Thymus (tissue), 11 donors: ENCODE measurements around the gene RPL38. TPM values are rescaled to one million over a fixed set of nuclear protein-coding genes. Genes with fewer than 3 reads are reported as not detected.
A peak's percentile ranks its signal among the peaks of the same experiment; 100 is the strongest.

Experiments
- DNase-seq, 9 donors: peaks; one replicate each; pipeline ENCODE4 v3.0.0-alpha.2; 2013; ENCODE audit warnings: low spot score in 9 of 9, low read depth in 6 of 9, missing footprints in 1 of 9
- H3K27ac ChIP-seq, 2 donors: one replicate each; pipeline ENCODE4 v1.5.1; 2013; ENCODE audit warnings: control low read depth in 1 of 2, low read depth in 1 of 2, low read length in 1 of 2, mild to moderate bottlenecking in 1 of 2, moderate library complexity in 1 of 2
- H3K27me3 ChIP-seq, 2 donors: one replicate each; pipeline ENCODE4 v1.5.1; 2013; ENCODE audit warnings: low read length in 1 of 2; ENCODE audit not compliant: control insufficient read depth in 2 of 2, insufficient read depth in 1 of 2
- H3K36me3 ChIP-seq, 2 donors: one replicate each; pipeline ENCODE4 v1.5.1; 2013; ENCODE audit warnings: low read length in 1 of 2, mild to moderate bottlenecking in 1 of 2, moderate library complexity in 1 of 2; ENCODE audit not compliant: control insufficient read depth in 2 of 2, insufficient read depth in 2 of 2
- H3K4me1 ChIP-seq, 2 donors: one replicate each; pipeline ENCODE4 v1.5.1; 2013; ENCODE audit warnings: low read length in 2 of 2; ENCODE audit not compliant: control insufficient read depth in 2 of 2, insufficient read depth in 2 of 2
- H3K4me3 ChIP-seq, 2 donors: one replicate each; pipeline ENCODE4 v1.5.1; 2013; ENCODE audit warnings: low read length in 2 of 2, control low read depth in 1 of 2, mild to moderate bottlenecking in 1 of 2
- H3K9me3 ChIP-seq, 2 donors: one replicate each; pipeline ENCODE4 v1.5.1; 2013; ENCODE audit warnings: low read length in 1 of 2, mild to moderate bottlenecking in 1 of 2; ENCODE audit not compliant: control insufficient read depth in 2 of 2, insufficient read depth in 1 of 2
- WGBS: extraction: QIAGEN DNeasy Blood & Tissue Kit; methylation state at CpG from one replicate; pipeline ENCODE4 v1.1.7; 2013; 5-methylcytosine and 5-hydroxymethylcytosine counted together
- polyA plus RNA-seq: library from polyadenylated mRNA; stranded (reverse); fragments of 200-250 nt; gene quantifications from one replicate; pipeline ENCODE4 v1.2.3, GENCODE V29; 2013
- total RNA-seq: library from RNA; stranded (reverse); fragments of 120-200 nt; gene quantifications from one replicate; pipeline ENCODE4 v1.2.4, GENCODE V29; 2013
- donor health status: healthy.

The RPL38 gene
- total and polyA plus RNA-seq, 2 donors: 2,116 to 3,433 TPM

DNA sequence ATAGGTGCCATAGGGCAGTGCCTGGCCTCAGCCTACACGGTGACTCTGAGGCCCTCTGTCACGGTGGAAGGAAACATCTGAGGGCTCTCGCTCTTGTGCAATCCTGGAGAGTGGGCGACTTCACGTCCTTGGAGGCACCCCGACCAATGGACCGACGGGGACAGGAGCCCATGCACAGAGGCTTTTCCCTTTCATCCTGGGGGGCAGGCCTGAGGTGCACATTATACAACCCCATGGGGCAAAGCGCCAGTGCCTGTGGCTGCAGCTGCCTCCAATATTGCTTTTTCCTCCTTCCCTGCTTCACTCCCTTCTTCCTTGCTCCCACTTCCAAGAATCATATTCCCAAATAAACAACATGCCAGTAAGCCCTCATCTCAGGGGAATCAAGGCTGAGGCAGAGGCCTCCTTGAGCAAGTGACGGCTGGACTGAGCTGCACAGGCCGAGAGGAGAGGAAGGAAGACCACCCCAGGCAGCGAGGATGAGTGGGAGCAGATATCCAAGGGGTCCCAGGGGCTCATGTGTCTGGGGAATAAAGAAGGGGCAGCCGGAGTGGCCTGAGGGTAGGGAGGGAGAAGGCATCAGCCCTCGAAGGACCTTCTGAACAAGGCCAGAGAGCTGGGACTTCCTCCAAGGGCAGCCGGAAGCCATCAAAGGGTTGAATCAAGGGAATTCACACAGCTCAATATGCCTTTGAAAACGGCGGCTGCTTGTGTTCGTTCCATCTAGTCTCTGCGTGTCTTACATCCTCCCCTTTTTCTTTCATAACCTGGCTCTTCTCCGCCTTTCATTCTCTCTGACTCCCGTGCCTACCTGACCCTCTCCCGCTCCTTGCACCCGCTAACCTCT lies 42.6 kb upstream of the RPL38 start:
- Histone ChIP-seq H3K36me3 (no peaks in the 10 kb centered on the region), H3K27ac (no peak overlapping the region), H3K27me3 (peaks cover 0 to 10% of the 10 kb centered on the region in 2 donors), H3K4me1 (peaks cover 0 to 6% of the 10 kb centered on the region in 2 donors), H3K4me3 (no peak overlapping the region), H3K9me3 (peaks cover 0 to 1% of the 10 kb centered on the region in 2 donors)
- DNase-seq: no peak
- 84% methylated on average over 23 of the region's 23 CpGs for WGBS

DNA sequence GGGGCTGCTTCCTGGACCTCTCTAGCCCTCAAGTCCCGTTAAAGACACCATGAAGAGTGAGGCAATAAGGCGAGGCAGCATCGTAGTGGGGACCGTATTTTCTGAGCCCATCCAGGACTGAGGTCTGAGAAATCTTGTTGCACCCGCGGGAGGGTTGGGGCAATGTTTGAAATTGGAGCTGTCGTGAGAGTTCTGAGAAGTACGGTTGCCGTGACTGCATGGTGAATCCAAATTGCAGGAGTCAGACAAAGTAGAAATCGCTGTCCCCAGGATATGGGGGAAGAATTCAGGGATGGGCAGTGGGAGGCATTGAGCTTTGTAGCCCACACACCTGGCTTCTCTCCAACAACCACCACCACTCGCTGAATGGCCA lies 42.0 kb upstream of the RPL38 start:
- no peaks in the 10 kb centered on the region for H3K36me3 ChIP-seq
- peaks cover 0 to 10% of the 10 kb centered on the region in 2 donors for H3K27me3 ChIP-seq
- H3K9me3 ChIP-seq: peaks cover 0 to 1% of the 10 kb centered on the region in 2 donors
- H3K27ac ChIP-seq: no peak overlapping the region
- H3K4me1 ChIP-seq: peaks cover 0 to 6% of the 10 kb centered on the region in 2 donors
- no peak overlapping the region for H3K4me3 ChIP-seq
- 88% methylated on average over 11 of the region's 11 CpGs for WGBS
- DNase-seq: no peak

DNA sequence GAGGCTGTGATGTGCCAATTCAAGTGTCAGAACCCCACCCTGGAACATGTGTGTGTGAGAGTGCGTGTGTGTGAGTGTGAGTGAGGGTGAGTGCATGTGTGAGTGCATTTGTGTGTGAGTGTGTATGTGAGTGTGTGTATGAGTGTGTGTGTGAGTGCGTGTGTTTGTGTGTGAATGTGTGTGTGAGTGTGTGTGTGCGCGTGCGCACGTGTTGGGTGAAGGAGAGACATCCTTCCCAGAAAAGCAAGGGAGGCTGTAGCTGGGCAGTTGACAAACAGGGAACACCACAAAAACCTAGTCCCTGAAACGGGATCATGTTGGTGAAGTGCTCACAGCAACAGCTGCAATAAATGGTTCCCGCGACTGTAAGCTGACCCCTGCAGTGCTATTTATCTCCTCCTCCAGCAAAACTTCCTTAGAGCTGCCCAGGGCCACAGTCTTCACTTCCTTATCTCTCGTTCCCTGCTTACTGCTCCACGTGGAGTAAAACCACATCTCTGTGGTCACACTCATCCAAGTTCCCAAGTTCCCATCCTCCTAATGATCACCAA lies 40.1 kb upstream of the RPL38 start:
- Histone ChIP-seq H3K4me3 (no peak overlapping the region), H3K27me3 (peaks cover 0 to 10% of the 10 kb centered on the region in 2 donors), H3K36me3 (no peaks in the 10 kb centered on the region), H3K9me3 (peaks cover 0 to 1% of the 10 kb centered on the region in 2 donors), H3K27ac (no peak overlapping the region), H3K4me1 (peaks cover 0 to 6% of the 10 kb centered on the region in 2 donors)
- WGBS: 49% methylated on average over 11 of the region's 11 CpGs
- no peak for DNase-seq

DNA sequence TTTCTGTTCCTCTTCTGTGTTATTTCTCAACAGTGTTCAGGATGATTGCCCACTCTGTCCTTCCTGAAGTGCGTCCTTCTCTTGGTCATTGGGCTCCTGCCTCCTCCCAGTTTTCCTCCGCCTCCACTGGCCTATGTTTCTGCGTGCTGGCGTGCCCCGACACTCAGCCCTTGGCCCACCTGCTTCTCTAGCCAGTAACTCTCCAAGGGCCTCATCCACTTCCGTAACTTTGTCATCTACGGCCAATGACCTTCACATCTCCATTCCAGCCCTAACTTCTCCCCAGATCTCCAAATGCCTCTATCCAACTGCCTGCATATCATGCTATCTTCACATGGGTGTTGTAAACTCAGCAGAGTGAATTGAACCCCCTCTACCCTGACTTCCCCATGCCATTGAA lies 39.6 kb upstream of the RPL38 start:
- no peak for DNase-seq
- H3K27me3 ChIP-seq: peaks cover 0 to 10% of the 10 kb centered on the region in 2 donors
- peaks cover 0 to 1% of the 10 kb centered on the region in 2 donors for H3K9me3 ChIP-seq
- H3K4me3 ChIP-seq: no peak overlapping the region
- no peak overlapping the region for H3K27ac ChIP-seq
- H3K4me1 ChIP-seq: peaks cover 0 to 6% of the 10 kb centered on the region in 2 donors
- no peaks in the 10 kb centered on the region for H3K36me3 ChIP-seq
- WGBS: 91% methylated on average over 7 of the region's 7 CpGs

DNA sequence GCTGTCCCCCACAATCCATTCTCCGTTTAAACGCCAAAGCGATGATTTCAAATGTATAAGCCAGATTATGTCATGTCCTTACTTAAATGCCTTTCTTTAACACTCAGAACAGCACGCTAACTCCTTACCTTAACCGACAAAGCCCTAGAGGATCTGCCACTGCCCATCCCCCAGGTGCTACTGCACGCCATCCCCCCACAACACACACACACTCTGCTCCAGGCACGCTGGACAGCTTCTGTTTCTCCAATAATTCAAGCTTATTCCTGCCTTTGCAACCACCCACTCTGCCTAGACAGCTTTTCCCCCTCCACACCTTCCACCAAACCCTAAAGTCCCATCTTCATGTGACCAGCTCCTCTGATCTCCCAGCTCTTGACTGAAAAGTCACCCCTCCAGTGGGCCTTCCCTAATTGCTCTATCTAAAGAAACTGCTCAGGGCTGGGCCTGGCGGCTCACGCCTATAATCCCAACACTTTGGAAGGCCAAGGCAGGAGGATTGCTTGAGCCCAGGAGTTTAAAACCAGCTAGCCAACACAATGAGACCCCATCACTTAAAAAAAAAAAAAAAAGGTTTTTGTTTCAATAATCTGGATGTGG lies 38.9 kb upstream of the RPL38 start:
- Histone ChIP-seq H3K36me3 (no peaks in the 10 kb centered on the region), H3K4me3 (no peak overlapping the region), H3K4me1 (peaks cover 0 to 6% of the 10 kb centered on the region in 2 donors), H3K27ac (no peak overlapping the region), H3K27me3 (peaks cover 0 to 10% of the 10 kb centered on the region in 2 donors), H3K9me3 (peaks cover 0 to under 1% of the 10 kb centered on the region in 2 donors)
- no peak for DNase-seq
- 91% methylated on average over 9 of the region's 9 CpGs for WGBS

DNA sequence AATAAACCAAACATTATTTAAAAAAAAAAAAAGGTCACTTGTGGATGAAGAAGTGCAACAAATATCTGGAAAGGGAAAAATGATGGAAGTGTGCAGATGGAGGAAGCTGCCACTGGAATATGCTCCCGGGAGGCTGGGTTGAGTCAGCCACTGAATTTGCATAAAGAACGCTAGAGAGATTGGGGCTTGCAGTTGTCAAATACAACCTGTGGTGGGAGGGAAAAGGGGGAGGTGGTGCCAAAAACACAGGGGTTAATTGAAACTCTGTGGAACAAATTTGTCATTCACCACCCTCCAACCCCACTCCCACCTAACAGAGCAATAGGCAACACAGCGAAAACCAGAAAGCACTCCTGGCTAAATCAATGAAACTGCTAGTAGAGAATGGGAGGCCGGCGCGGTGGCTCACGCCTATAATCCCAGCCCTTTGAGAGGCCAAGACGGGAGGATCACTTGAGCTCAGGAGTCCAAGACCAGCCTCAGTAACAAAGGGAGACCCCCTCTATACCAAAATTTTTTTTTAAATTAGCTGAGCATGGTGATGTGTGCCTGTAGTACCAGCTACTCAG lies 37.6 kb upstream of the RPL38 start:
- DNase-seq: no peak
- no peaks in the 10 kb centered on the region for H3K9me3 ChIP-seq
- no peaks in the 10 kb centered on the region for H3K36me3 ChIP-seq
- no peak overlapping the region for H3K27ac ChIP-seq
- H3K4me3 ChIP-seq: no peak overlapping the region
- H3K27me3 ChIP-seq: peaks cover 0 to 10% of the 10 kb centered on the region in 2 donors
- H3K4me1 ChIP-seq: peaks cover 0 to 6% of the 10 kb centered on the region in 2 donors
- WGBS: 80% methylated on average over 8 of the region's 8 CpGs

DNA sequence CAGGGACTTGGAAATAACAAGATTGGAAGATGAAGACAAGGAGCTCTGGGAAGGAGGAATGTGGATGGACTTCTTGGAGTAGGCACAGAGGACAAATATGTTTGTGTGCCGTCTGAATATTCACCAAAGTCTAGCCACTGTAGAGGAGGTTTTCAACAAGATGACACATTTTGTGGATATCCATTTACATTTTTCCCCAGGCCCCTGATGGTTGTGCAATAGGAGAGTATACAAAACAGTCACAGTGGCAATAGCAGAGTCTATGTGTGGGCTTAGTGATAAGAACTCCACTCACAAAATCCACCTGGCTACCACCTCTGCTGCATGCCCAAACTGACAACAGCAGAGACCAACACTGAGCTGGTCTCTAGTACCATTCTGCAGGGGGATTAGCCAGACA lies 32.6 kb upstream of the RPL38 start:
- Histone ChIP-seq H3K4me3 (no peak overlapping the region), H3K36me3 (no peaks in the 10 kb centered on the region), H3K9me3 (no peaks in the 10 kb centered on the region), H3K27me3 (peaks cover 0 to 13% of the 10 kb centered on the region in 2 donors), H3K27ac (no peak overlapping the region), H3K4me1 (no peaks in the 10 kb centered on the region)
- whole genome bisulfite sequencing: 88% methylated on average over 1 of the region's 1 CpG
- DNase-seq: no peak

DNA sequence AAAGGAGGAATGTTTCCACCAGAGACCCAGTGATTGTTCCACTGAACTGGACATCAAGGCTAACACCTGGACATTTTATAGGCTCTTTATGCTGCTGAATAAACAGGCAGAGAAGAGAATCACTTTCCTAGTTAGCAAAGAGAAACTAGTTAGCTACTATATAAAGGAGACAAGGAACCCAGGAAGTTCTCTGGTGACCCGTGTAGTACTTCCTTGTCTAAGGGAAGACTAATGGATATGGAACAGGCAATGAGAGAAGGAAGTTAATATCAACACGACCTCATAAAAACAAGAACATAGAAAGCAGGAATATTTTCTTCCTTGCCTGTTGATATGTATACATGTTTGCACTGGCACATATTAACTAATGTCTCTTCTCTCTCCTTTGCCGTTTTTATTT lies 30.8 kb upstream of the RPL38 start:
- WGBS: 65% methylated on average over 3 of the region's 3 CpGs
- H3K36me3 ChIP-seq: no peaks in the 10 kb centered on the region
- H3K27ac ChIP-seq: no peak overlapping the region
- H3K27me3 ChIP-seq: peaks cover 0 to 22% of the 10 kb centered on the region in 2 donors
- no peaks in the 10 kb centered on the region for H3K9me3 ChIP-seq
- no peak overlapping the region for H3K4me3 ChIP-seq
- DNase-seq: no peak
- no peaks in the 10 kb centered on the region for H3K4me1 ChIP-seq

DNA sequence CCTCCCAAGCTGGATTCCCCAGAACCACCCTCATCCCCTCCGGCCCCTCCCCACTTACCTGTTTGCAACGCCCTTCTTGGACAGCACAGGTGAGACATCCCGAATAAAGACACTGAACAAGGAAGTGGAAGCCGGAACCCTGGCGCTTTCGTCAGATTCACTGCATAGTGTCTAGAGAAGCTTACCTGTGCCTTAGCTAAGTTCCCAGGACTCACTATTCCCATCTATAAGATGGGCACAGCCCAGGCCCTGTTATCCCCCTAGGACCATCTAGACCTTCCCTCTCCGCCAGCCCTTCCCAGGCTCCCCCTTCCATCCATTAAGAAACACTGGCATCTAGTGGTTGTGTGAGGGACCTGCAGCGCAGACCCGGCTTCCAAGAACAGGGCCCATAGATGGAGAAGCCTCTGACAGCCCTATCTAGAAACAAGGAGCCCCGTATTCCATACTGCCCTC lies 26.9 kb upstream of the RPL38 start:
- 53% methylated on average over 10 of the region's 10 CpGs for WGBS
- H3K27me3 ChIP-seq: peaks cover 0 to 44% of the 10 kb centered on the region in 2 donors

More for the DNA sequence above, 26.9 kb upstream of the RPL38 start:
- peak in 5 of 9 donors; percentile 15 to 49 (median 20) for DNase-seq
- H3K4me1 ChIP-seq: no peaks in the 10 kb centered on the region
- H3K9me3 ChIP-seq: no peaks in the 10 kb centered on the region
- H3K4me3 ChIP-seq: no peak overlapping the region
- H3K27ac ChIP-seq: no peak overlapping the region
- no peaks in the 10 kb centered on the region for H3K36me3 ChIP-seq
